CD1c-positive myeloid dendritic cell (primary cell): ENCODE data around the gene FNTB.

ENCODE experiments used
- DNase-seq: peaks from one replicate; pipeline ENCODE4 v3.0.0-alpha.2; 2016; ENCODE audit errors: extremely low spot score

The FNTB gene

DNA sequence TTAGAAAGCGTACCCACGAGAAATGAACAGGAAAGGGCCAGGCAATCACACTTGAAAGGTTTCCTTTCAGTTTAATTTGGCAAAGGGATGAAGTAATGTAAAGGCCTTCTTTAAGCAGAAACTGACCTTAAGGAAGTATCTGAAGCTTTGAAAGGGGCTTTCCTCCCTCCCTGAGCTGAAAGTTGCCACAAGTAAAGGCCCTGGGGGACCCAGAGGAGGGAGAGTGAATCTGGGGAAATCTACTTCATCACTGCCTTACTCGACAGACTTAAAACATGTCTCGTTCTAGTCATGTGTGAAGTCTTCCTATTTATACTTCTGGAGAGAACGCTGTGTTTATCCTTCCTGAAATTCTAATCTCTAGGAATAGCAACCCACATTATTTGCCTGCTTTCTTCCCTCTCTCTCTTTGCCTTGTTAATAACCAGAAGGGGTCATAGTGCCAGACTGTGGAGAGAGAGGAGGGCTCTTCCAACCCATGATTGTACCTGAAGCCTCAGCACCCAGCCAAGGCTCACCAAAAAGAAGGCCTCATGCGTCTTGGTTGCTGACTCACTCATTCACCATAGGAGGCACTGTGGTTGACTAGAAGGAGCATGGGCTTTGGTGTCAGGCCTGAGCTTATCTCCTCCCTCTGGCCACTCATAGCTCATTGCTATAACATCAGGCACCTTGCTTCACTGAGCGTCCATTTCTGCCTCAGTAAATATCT is 33.9 kb upstream of the FNTB start:
- DNase-seq = no peak

- DNase-seq = no peak
These were observed 33.4 kb upstream of the FNTB start for GRCh38 chr14:64953310-64953654.

DNA sequence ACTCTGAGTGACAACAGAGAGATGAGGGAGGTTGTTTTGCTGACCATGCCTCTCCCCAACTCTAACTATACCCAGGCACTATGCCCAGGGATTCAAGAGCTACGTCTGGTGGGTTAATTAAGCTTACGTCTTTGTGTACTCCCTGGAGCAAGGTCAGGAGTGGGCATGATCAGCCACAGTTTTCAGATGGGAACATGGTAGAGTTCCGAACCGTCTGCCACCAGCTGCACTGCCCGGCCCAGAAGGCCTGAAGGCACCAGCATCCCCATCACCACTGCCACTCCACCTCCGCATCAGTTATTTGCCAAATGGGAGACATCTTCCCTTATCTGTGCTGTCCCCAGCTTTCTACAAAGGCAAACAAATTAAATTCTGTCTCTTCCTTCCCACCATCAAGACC is 33.0 kb upstream of the FNTB start:
- no peak for DNase-seq

GRCh38 chr14:64954491-64955240 is 32.0 kb upstream of the FNTB start:
- no peak for DNase-seq

- DNase-seq = no peak
These were observed 31.4 kb upstream of the FNTB start for GRCh38 chr14:64955297-64955696.

DNA sequence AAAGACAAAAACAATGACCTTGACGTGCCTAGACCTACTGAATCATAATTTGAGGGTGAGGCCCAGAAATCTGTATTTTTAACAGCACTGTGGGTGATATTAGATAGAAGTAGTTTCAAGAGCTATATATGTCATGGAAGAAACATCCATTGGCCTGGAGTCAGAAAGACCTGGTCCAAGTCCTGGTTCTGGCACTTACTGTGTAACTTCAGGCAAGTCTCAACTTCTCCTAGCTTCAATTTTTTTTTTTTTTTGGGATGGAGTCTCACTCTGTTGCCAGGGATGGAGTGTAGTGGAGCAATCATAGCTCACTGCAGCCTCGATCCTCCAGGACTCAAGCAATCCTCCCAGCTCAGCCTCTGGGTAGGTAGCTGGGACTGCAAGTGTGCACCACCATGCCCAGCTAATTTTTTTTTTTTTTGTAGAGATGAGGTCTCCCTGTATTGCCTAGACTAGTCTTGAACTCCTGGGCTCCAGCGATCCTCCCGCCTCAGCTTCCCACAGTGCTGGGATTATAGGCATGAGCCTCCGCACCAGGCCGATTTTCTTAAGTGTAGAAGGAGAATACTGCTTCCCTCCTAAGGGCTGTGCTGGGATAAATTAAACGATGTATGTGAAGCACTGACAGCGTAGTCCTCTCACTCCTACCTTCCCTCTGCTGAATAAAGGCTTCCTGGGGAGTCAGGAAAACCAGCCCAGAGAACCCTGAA is 29.8 kb upstream of the FNTB start:
- DNase-seq = no peak

GRCh38 chr14:64958201-64958600 is 28.5 kb upstream of the FNTB start:
- DNase-seq = no peak

- no peak for DNase-seq
These were observed 28.0 kb upstream of the FNTB start for GRCh38 chr14:64958743-64959142.

GRCh38 chr14:64960762-64961276 is 25.9 kb upstream of the FNTB start:
- no peak for DNase-seq

DNA sequence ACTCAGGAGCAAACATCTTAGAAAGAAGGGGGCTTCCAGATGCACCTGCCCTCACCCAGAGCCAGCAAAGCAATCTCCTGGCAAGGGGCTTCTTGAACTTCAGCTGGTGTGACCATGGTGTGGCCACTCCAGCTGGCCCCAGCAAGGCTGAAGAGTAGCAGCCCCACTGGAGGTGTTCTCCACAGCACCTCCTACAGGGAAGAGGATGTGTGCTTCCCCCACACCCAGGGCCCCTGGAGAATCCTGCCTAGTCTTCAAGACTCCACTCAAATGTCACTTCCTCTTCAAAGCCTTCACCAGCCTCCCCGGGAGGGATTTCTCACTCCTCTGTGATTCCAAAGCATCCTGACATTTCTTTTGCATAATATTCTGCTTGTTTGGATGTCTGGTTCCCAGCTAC is 23.1 kb upstream of the FNTB start:
- DNase-seq = no peak

- peak; percentile 27 for DNase-seq
These were observed 21.2 kb upstream of the FNTB start for GRCh38 chr14:64965356-64966000.

DNA sequence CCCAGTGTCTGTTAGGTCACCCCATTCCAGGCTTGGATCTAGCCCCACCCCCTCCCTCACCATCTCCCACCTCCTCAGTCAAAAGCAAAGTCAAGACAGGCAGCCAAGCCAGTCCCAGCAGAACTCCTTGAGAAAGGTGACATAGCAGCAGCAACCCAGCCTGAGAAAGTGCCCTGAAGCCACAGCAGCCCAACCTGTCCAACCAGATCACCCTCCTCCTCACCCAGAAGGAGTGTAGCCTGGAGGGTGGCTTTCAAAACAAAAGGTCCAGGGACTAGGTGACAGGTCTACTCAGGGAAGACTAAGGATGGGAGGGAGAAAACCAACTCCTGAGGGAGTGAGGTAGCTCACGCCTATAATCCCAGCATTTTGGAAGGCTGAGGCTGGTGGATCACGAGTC is 19.7 kb upstream of the FNTB start:
- no peak for DNase-seq

GRCh38 chr14:64968167-64968566 is 18.5 kb upstream of the FNTB start:
- DNase-seq = no peak

- DNase-seq = no peak
These were observed 18.0 kb upstream of the FNTB start for GRCh38 chr14:64968651-64969050.

GRCh38 chr14:64970041-64970440 is 16.7 kb upstream of the FNTB start:
- no peak for DNase-seq

- DNase-seq = no peak
These were observed 15.8 kb upstream of the FNTB start for GRCh38 chr14:64970776-64971477.

GRCh38 chr14:64971491-64971942 is 15.2 kb upstream of the FNTB start:
- DNase-seq = no peak

DNA sequence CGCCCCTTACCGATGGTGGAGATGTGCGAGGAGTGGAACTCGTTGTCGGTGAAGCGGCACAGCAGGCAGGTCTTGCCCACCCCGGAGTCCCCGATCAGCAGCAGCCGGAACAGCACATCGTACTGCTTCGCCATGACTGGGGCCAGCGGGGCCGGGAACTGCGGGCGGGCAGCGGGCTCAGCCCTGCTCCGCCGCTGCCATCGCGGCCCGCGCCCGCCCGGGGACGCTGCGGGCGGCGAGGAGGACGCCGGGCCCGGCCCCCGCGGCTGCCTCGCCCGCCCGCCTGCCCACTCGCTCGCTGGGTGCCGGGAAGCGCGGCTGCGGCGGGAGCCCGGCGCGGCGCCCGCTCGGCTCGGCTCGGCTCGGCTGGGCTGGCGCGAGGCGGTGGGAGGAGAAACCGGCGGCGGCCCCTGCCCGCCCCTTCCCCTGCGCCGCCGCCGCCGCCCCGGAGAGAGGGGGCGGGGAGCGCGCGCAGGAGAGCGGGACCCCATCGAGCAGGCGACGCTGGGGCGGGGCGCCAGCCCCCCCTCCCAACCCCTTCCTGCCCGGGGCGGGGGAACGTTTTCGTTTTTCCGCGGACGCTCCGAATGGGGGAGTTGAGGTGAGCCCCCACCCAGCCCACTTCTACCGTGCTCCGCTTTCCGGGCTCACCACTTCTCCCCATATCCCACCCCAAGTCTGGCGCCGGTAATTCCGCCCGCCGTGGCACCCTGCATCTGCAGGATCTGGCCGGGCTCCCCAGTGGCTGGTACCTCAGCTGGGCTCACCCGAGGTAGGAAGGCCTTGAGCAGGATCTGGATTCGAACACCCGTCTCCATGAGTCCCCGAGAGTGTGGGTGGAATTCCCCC is 14.5 kb upstream of the FNTB start, which contains the start of gene RAB15:
Gene RAB15 (minus strand): TSS at position 394 of the 849 bp plus-strand sequence. CDS start 260 bp downstream, at position 134.
- DNase-seq = peak; percentile 44

GRCh38 chr14:64973026-64973442 is 13.7 kb upstream of the FNTB start:
- DNase-seq = no peak

DNA sequence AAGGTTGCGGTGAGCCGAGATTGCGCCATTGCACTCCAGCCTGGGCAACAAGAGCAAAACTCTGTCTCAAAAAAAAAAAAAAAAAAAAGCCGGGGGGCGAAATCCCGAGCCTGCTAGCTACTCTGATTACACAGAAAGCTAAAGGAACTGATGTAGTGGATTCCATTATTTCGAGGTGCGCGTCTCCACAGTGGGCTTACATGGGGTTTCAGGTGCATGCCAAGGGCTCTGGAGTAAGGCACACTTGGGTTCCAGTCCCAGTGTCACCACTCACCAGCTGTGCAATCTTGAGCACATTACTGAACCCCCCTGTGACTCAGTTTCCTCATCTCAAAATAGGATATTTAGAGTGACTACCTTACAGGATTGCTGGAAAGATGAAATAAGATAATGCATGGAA is 12.9 kb upstream of the FNTB start:
- no peak for DNase-seq
